Neutrophil (primary cell): ENCODE data around the gene TIMM17A.
"Not testable (repeated sequence)": the region's sequence is repeated elsewhere in the genome, so short reads cannot be mapped to it uniquely, and the experiment has no call there.

ENCODE experiments used
- H3K27ac ChIP-seq: fragments of 200-600 bp; sonication (generic); 2 replicates; pipeline ENCODE4 v1.5.1; 2016; ENCODE audit warnings: mild to moderate bottlenecking, moderate library complexity
- H3K27me3 ChIP-seq: fragments of 200-600 bp; sonication (generic); 2 replicates; pipeline ENCODE4 v1.6.0; 2016; ENCODE audit warnings: mild to moderate bottlenecking
- H3K36me3 ChIP-seq: fragments of 200-600 bp; sonication (generic); 2 replicates; pipeline ENCODE4 v1.5.1; 2017
- H3K4me1 ChIP-seq, 2 experiments: fragments of 200-600 bp in 1 of 2; sonication (generic) in 1 of 2; 1 replicate in 1 of 2; 2 replicates in 1 of 2; pipeline versions ENCODE4 v1.5.1 to v1.6.1; 2013 to 2016; ENCODE audit warnings: low read depth in 1 of 2, low read length in 1 of 2, mild to moderate bottlenecking in 1 of 2, moderate library complexity in 1 of 2; ENCODE audit not compliant: control insufficient read depth in 1 of 2, insufficient read depth in 1 of 2
- H3K4me3 ChIP-seq, 2 experiments: fragments of 200-600 bp in 1 of 2; sonication (generic) in 1 of 2; 1 replicate in 1 of 2; 2 replicates in 1 of 2; pipeline ENCODE4 v1.5.1; 2013 to 2016; ENCODE audit warnings: low read depth in 1 of 2, low read length in 1 of 2, mild to moderate bottlenecking in 1 of 2, moderate library complexity in 1 of 2
- H3K9me3 ChIP-seq: fragments of 200-600 bp; sonication (generic); 2 replicates; pipeline ENCODE4 v1.5.1; 2016
- CTCF ChIP-seq: fragments of 200-600 bp; sonication (generic); IDR thresholded peaks from 2 replicates; pipeline ENCODE4 v1.5.1; 2016; ENCODE audit warnings: antibody characterized with exemption

The TIMM17A gene

GRCh38 chr1:202016022-202016810 lies 60.9 kb downstream of the TIMM17A start:
- Histone ChIP-seq H3K4me1 (no peaks in the 10 kb centered on the region), H3K4me3 (no peak overlapping the region), H3K9me3 (no peaks in the 10 kb centered on the region), H3K36me3 (no peaks in the 10 kb centered on the region), H3K27ac (no peak overlapping the region), H3K27me3 (peaks cover 11% of the 10 kb centered on the region)
- no peak for TF ChIP-seq CTCF

DNA sequence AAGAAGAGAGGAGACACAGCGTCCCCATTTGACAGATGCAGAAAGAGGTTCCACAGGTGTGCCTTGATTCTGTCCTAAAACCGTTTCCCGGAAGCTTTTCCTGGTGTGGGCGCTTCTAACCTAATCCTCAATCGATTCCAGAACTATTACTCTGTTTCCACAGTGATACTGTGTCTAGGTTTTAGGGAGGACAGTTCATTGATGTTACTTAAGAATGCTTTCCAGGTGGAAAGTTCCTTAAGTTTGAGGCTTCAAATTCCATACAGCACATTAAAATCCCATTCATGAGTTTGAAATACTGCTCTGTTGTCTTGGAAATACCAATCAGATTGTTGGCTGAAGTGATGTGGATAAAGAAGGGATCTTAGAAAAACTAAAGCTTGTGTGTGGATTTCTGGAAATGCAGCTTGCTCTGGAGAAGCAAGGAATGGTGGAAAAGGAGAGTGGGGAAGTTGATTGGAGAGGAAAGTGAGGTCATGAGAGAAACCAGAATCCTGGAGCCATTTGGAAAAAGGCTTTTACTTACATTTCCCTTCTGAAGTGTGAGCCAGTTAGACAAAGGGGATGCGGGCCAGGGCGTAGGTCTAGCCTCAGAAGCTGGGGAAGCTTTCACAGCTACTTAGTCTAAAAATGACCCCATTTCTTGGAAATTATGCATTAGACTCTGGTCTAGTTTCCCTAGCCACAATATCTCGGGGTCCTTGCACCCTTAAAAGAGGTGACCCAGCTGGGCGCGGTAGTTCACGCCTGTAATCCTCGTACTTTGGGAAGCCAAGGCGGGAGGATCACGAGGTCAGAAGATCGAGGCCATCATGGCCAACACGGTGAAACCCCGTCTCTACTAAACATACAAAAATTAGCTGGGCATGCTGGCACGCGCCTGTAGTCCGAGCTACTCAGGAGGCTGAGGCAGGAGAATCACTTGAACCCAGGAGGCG lies 61.8 kb downstream of the TIMM17A start:
- Histone ChIP-seq H3K9me3 (no peaks in the 10 kb centered on the region), H3K4me3 (no peak overlapping the region), H3K27ac (no peak overlapping the region), H3K27me3 (peaks cover 11% of the 10 kb centered on the region), H3K36me3 (no peaks in the 10 kb centered on the region), H3K4me1 (no peaks in the 10 kb centered on the region)
- TF ChIP-seq CTCF, result no peak

- Histone ChIP-seq H3K27ac (no peak overlapping the region), H3K9me3 (no peaks in the 10 kb centered on the region), H3K4me3 (no peak overlapping the region), H3K27me3 (peaks cover 14% of the 10 kb centered on the region), H3K4me1 (no peaks in the 10 kb centered on the region), H3K36me3 (no peaks in the 10 kb centered on the region)
- TF ChIP-seq CTCF, result no peak
These were observed 62.6 kb downstream of the TIMM17A start for GRCh38 chr1:202017749-202018467.

- TF ChIP-seq CTCF, result no peak
- Histone ChIP-seq H3K4me1 (no peaks in the 10 kb centered on the region), H3K9me3 (no peaks in the 10 kb centered on the region), H3K36me3 (no peaks in the 10 kb centered on the region), H3K27me3 (peaks cover 18% of the 10 kb centered on the region), H3K27ac (no peak overlapping the region), H3K4me3 (no peak overlapping the region)
These were observed 63.3 kb downstream of the TIMM17A start for GRCh38 chr1:202018468-202019234.

GRCh38 chr1:202019235-202019558 lies 63.9 kb downstream of the TIMM17A start:
- H3K36me3 ChIP-seq, H3K4me3 ChIP-seq, H3K4me1 ChIP-seq, H3K27ac ChIP-seq, H3K9me3 ChIP-seq: not testable (repeated sequence)
- peaks cover 18% of the 10 kb centered on the region for H3K27me3 ChIP-seq
